ENCODE data around the gene TCTN3.

DNA sequence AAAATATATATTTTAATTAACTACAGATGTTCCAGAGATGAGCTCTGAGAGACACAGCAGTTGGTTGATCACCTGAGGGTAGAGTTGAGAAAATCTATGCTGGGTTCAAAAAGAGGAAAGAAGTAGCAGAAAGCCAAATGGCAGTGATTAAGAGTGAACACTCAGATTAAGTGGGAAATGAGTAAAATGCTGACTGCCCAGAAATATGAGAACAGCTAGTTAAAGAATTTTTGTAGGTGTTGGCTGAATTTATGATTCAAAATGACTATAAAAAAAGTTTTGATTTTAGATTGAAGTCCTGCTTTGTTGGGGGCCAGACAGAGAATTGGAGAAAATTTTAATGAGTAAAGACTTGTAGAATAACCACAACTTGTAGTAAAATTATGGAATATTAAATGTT, 9.8 kb downstream of the TCTN3 start:
- TF ChIP-seq, protein P1, sequence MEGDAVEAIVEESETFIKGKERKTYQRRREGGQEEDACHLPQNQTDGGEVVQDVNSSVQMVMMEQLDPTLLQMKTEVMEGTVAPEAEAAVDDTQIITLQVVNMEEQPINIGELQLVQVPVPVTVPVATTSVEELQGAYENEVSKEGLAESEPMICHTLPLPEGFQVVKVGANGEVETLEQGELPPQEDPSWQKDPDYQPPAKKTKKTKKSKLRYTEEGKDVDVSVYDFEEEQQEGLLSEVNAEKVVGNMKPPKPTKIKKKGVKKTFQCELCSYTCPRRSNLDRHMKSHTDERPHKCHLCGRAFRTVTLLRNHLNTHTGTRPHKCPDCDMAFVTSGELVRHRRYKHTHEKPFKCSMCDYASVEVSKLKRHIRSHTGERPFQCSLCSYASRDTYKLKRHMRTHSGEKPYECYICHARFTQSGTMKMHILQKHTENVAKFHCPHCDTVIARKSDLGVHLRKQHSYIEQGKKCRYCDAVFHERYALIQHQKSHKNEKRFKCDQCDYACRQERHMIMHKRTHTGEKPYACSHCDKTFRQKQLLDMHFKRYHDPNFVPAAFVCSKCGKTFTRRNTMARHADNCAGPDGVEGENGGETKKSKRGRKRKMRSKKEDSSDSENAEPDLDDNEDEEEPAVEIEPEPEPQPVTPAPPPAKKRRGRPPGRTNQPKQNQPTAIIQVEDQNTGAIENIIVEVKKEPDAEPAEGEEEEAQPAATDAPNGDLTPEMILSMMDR (optimal IDR thresholded peaks at IDR 0.05 in 1 of 3, IDR thresholded peaks at IDR 0.05 in 1 of 3, conservative IDR thresholded peaks at IDR 0.05 in 1 of 3; ENCODE audit: extremely low read depth in 1 of 3, insufficient read depth in 2 of 3, low read length in 3 of 3) = no peak
- no peak for TF ChIP-seq EZH2 (IDR thresholded peaks at IDR 0.05; ENCODE audit: low read length)

Data from keratinocyte (primary cell).